AG08395 (cell line): Measurements from ENCODE around the gene SLC30A1.
"Not testable (repeated sequence)": the region's sequence is repeated elsewhere in the genome, so short reads cannot be mapped to it uniquely, and the experiment has no call there.

Experiments
- DNase-seq: peaks from one replicate; pipeline ENCODE4 v3.0.0; 2012; ENCODE audit warnings: mixed read lengths, low spot score

Gene SLC30A1

GRCh38 chr1:211583011-211583992, 4.3 kb upstream of the SLC30A1 start:
- DNase-seq: no peak

- DNase-seq: peak; percentile 62
Measured at GRCh38 chr1:211581526-211581925, 2.6 kb upstream of the SLC30A1 start.

GRCh38 chr1:211580303-211580687, 1.3 kb upstream of the SLC30A1 start:
- DNase-seq: no peak

DNA sequence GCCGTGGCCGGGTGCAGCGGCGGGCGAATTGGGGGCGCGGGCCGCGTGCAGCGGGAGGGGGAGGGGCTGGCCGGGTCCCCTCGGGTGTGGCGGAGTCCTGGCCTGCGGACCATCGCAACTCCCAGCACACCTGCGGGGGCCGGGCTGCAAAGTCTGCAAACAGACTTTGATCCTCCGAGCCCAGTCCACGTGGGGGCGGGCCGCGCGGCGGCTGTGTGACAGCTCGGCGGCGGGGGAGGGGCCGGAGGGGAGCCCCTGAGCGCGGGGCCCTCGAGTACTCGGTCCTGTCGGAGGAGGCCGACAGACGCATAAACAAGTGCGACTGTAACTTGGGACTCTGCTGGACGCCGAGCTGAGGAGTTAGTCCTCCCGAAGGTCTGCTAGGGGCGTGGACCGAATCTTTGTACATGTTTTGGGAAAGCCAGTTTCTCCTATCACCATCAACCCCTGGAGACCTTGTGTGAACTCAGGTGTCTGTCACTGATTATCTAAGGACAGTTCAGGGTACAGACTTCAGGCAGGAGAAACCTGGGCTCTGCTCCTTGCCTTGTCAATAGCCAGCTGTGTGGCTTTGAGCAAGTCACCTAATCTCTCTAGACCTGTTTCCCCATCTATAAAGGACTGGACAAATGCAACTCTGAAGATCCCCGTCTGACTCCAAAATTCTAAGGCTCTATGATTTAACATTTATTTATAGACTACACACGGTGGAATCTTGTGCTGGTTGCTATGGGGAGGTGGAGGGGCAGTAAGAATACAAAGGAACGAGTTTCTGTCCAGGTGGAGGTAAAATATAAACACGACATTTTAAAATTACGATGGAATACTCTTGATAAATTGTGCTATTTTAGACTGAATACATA, 710 bp upstream of the SLC30A1 start:
- no peak for DNase-seq

GRCh38 chr1:211577819-211578639, 932 bp downstream of the SLC30A1 start:
- peak; percentile 82 for DNase-seq

- DNase-seq: no peak
Measured at GRCh38 chr1:211577277-211577818, 1.6 kb downstream of the SLC30A1 start.

GRCh38 chr1:211576717-211577116, 2.2 kb downstream of the SLC30A1 start:
- DNase-seq: no peak

DNA sequence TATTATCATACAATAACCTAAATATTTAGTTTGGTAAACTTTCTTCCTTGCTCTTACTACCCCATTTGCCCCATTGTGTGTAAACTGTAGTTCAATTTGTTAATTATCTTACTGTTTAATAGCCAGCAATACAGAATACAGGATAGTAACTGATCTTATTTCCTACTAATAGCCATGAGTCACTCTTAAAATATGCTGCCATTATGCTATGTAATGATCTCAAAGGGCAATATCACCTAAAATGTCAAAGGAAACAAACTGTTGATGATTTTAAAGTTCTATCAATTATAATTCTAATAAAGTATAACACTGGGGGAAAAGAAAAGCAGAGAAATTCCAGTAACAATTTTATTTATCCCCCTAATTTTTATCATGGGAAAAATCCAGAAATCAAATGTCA, 4.3 kb downstream of the SLC30A1 start:
- DNase-seq: no peak

DNA sequence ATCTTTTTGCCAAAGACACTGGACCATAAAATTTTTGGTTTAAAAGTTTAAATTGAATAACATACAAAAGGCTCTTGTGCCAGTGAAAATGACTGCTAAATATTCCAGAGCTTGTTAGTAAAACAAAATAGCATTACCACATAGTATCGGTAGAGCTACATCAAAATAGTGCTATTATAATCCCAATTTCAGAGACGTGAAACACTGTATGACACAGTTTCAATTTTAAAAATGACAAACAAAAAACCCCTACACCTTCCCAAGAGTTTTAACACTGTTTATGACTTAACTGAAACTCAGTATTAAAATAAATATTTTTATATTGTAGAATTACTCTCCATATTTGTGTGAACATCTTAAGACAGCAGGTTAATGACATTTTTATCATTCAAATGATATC, 7.0 kb downstream of the SLC30A1 start:
- no peak for DNase-seq

DNA sequence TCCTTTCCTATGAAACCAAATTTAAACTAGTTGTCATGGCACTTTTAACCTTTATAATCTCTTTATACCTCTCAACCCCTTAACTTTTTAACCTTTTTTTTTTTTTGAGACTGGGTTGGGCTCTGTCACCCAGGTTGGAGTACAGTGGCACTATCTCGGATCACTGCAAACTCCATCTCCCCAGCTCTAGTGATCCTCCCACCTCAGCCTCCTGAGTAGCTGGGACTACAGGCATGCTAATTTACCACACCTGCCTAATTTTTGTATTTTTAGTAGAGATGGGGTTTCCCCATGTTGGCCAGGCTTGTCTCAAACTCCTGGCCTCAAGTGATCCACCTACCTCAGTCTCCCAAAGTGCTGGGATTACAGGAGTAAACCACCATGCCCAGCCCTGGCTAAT, 8.6 kb downstream of the SLC30A1 start:
- DNase-seq: not testable (repeated sequence)

DNA sequence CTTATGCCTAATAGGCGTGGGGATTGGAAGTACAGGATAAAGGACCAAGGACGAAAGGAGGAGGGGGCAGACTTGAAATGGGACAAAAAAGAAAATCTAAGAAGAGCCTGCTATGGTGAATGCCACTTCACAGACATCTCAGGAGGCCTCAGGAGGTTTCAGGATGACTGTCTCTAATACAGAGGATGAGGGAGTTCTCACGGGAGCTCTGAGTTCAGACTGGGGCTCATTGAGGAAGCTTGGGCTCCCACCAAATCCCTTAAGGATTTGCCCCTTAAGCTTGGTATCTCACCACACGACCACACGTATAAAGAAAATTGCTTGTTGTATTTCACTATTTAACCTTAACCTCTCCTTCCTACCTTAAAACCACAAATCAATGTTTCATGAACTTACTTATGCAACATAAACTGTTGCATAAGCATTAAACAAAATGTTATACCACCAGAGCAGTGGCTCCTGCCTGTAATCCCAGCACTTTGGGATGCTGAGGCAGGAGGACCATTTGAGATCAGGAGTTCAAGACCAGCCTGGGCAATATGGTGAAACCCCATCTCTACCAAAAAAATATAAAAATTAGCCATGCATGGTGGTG, 12.4 kb downstream of the SLC30A1 start:
- DNase-seq: no peak

DNA sequence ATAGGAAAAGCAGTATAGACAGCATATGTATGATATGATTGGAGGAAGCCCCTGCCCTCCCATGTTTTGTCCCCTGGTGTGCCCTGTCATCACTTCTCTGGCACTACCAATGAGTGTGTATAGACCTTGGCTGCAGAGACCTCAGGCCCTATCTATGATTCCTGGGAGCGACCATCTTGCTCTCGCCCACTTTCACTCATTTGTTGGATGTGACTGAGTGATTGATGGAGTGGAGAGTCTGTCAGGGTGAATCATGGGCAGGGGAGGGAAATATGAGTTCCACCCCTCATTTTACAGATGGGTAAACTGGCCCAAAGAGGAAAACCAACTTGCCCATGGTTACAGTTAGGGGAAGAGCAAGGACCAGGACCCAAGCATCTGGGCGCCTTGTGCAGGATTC, 14.9 kb downstream of the SLC30A1 start:
- DNase-seq: no peak

DNA sequence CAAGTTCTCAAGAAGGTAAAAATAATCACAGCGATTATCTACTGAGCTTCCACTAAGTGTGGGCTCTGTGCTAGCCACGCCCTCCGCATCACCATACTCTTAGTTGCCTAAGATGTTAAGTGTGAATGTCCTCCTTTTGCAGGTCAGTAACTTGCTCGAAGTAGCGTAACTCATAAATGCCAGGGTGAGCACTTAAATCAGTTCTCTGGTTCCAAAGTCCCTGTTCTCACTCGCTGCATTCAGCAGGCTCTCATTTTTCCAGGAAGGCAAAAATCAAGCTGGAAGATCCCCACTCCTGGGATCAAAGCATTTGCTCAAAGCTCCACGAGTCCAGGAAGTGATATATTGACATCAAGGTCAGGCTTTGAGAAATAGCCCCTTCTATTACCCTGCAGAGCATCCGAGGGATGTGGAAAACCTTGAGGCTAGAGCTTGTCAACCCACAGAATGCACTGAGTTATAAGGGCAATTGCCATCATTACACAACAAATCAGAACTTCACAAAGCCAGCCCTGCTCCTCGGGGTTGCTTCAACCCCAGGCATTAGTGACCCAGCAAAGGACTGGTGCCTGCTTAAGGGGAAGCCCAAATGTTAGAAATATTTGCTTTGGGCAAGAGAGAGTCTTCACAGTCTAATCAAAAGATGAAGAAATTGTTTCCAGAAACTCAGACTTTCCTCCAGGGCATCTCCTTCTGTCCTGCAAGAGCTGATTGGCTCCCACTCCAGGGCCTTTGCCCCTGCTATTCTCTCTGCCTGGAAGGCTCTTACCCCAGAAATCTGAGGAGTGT, 19.5 kb downstream of the SLC30A1 start:
- DNase-seq: no peak

- no peak for DNase-seq
Measured at GRCh38 chr1:211557894-211558625, 20.9 kb downstream of the SLC30A1 start.

DNA sequence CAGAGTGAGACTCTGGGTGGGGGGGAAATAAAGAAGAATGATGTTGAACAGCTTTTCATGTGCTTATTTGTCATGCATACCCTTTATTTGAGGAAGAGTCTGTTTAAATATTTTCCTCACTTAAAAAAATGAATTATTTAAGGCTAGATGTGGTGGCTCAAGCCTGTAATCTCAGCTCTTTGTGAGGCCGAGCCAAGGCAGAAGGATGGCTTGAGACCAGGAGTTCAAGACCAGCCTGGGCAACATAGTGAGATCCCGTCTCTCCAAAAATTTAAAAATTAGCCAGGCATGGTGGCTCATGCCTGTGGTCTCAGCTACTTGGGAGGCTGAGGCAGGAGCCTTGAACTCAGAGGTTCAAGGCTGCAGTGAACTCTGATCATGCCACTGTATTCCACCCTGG, 25.4 kb downstream of the SLC30A1 start:
- no peak for DNase-seq

GRCh38 chr1:211551638-211552460, 27.1 kb downstream of the SLC30A1 start:
- DNase-seq: no peak

DNA sequence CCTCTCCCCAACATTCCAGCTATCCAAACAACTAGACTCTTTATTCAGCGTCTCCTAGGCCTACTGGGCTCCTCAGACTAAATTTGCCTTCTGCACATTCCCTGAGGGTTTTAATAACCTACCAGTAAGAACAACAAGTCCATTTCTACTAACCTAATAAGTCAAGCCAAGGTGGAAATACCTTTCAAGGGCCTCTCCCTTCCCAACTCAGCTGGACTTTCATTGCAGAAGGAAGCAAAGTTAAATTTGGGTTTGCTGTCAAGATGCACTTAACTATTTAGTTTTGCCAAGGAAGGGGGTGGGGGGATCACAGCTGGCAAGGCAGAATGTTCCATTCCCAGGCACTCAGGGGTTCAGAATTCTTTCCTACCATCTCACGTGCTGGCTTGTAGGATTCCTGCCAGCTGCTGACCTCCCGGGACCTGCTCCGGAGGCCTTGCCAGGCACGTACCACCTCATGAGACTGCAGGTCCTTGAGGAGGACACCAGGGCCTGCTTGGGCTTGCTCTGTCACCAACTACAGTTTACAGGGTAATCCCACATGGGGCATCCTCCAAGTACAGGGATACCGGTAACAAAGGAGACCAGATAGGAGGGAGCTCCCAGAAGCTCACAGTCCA, 29.8 kb downstream of the SLC30A1 start:
- DNase-seq: no peak

- no peak for DNase-seq
Measured at GRCh38 chr1:211548321-211549091, 30.5 kb downstream of the SLC30A1 start.
